IMR-90 (cell line): ENCODE results near the gene DNAJC25. TPM values are rescaled to one million over a fixed set of nuclear protein-coding genes. Genes with fewer than 3 reads are reported as not detected.

Experiments used
- ATAC-seq: fragments of 200-7000 bp; cut with Tn5 transposase; 2 replicates; pipeline ENCODE4 v1.9.1; 2020; ENCODE audit warnings: low read depth, mild to moderate bottlenecking, moderate library complexity
- BruUV-seq: library from RNA; stranded (reverse); fragments of 400-500 nt; replicated peaks from 2 replicates; lab custom pipeline; 2021; lab: Mats Ljungman, UMichigan
- CTCF ChIA-PET: fragments of 300-600 bp; formaldehyde crosslinking; extraction: SDS; loops from one replicate; lab custom pipeline; 2021; ENCODE audit warnings: antibody characterized with exemption; lab: Yijun Ruan, JAX
- POLR2A ChIA-PET: fragments of 300-600 bp; sonication (Branson Sonifier 250); formaldehyde crosslinking; loops from one replicate; lab custom pipeline; 2022; ENCODE audit warnings: antibody characterized with exemption; ENCODE audit not compliant: unreplicated experiment; lab: Charles Lee
- DNase-seq: peaks from one replicate; pipeline ENCODE4 v3.0.0; 2013
- H2AFZ ChIP-seq: replicated peaks from 2 replicates; pipeline ENCODE3; 2013; ENCODE audit warnings: low read length, mild to moderate bottlenecking; ENCODE audit not compliant: poor library complexity
- H2AK5ac ChIP-seq: 2 replicates; pipeline ENCODE4 v1.6.1; 2013; ENCODE audit warnings: low read depth, low read length, inconsistent platforms
- H2AK9ac ChIP-seq: replicated peaks from 2 replicates; pipeline ENCODE3; 2013; ENCODE audit warnings: mild to moderate bottlenecking, low read depth, low read length, moderate library complexity; ENCODE audit not compliant: poor library complexity
- H2BK120ac ChIP-seq: 2 replicates; pipeline ENCODE4 v1.6.1; 2013; ENCODE audit warnings: low read depth, low read length, inconsistent platforms
- H2BK15ac ChIP-seq: 3 replicates; pipeline ENCODE4 v1.6.1; 2013; ENCODE audit warnings: low read depth, low read length, inconsistent platforms
- H2BK20ac ChIP-seq: 2 replicates; pipeline ENCODE4 v1.6.1; 2013; ENCODE audit warnings: low read depth, mild to moderate bottlenecking, inconsistent platforms, low read length, moderate library complexity
- H2BK5ac ChIP-seq: 2 replicates; pipeline ENCODE4 v1.6.1; 2013; ENCODE audit warnings: mild to moderate bottlenecking, low read depth, low read length, inconsistent platforms; ENCODE audit not compliant: poor library complexity, severe bottlenecking
- H3K14ac ChIP-seq: replicated peaks from 2 replicates; pipeline ENCODE4 v1.6.1; 2013; ENCODE audit warnings: low read depth, low read length, inconsistent platforms
- H3K18ac ChIP-seq: 2 replicates; pipeline ENCODE4 v1.6.1; 2013; ENCODE audit warnings: low read depth, low read length, control low read depth
- H3K23ac ChIP-seq: 2 replicates; pipeline ENCODE4 v1.6.1; 2013; ENCODE audit warnings: low read depth, low read length, inconsistent platforms
- H3K27ac ChIP-seq: 2 replicates; pipeline ENCODE4 v1.5.1; 2013; ENCODE audit warnings: mild to moderate bottlenecking, control low read depth, low read length; ENCODE audit not compliant: insufficient read depth
- H3K27me3 ChIP-seq: 2 replicates; pipeline ENCODE4 v1.6.1; 2013; ENCODE audit warnings: low read length; ENCODE audit not compliant: control insufficient read depth, insufficient read depth
- H3K36me3 ChIP-seq: 2 replicates; pipeline ENCODE4 v1.6.1; 2013; ENCODE audit warnings: low read length, mixed read lengths; ENCODE audit not compliant: control insufficient read depth, insufficient read depth
- H3K4ac ChIP-seq: 2 replicates; pipeline ENCODE4 v1.6.1; 2013; ENCODE audit warnings: low read depth, low read length, inconsistent platforms
- H3K4me1 ChIP-seq: 2 replicates; pipeline ENCODE4 v1.6.1; 2013; ENCODE audit warnings: low read length, mixed read lengths; ENCODE audit not compliant: control insufficient read depth, insufficient read depth
- H3K4me2 ChIP-seq: 2 replicates; pipeline ENCODE4 v1.6.1; 2013; ENCODE audit warnings: low read depth, mild to moderate bottlenecking, control low read depth, low read length, moderate library complexity
- H3K4me3 ChIP-seq: 2 replicates; pipeline ENCODE4 v1.5.1; 2013; ENCODE audit warnings: low read depth, mild to moderate bottlenecking, control low read depth, low read length, moderate library complexity; ENCODE audit not compliant: insufficient read depth
- H3K56ac ChIP-seq: 2 replicates; pipeline ENCODE4 v1.6.1; 2013; ENCODE audit warnings: low read length, inconsistent platforms; ENCODE audit not compliant: insufficient read depth; ENCODE audit errors: extremely low read depth
- H3K79me1 ChIP-seq, 2 experiments: 2 replicates each; pipeline ENCODE4 v1.6.1; 2013; ENCODE audit warnings: low read length in 2 of 2, inconsistent platforms in 1 of 2, low read depth in 1 of 2
- H3K9ac ChIP-seq: 2 replicates; pipeline ENCODE4 v1.6.1; 2013; ENCODE audit warnings: low read depth, low read length, control low read depth
- H3K9me1 ChIP-seq: 2 replicates; pipeline ENCODE4 v1.6.1; 2013; ENCODE audit warnings: low read length, inconsistent platforms; ENCODE audit not compliant: insufficient read depth
- H3K9me3 ChIP-seq: 2 replicates; pipeline ENCODE4 v1.6.1; 2013; ENCODE audit warnings: low read length; ENCODE audit not compliant: control insufficient read depth, insufficient read depth
- H4K20me1 ChIP-seq: 2 replicates; pipeline ENCODE4 v1.6.1; 2013; ENCODE audit warnings: low read length, inconsistent platforms; ENCODE audit not compliant: insufficient read depth
- H4K5ac ChIP-seq: 2 replicates; pipeline ENCODE4 v1.6.1; 2013; ENCODE audit warnings: mild to moderate bottlenecking, low read depth, low read length, control low read depth
- H4K8ac ChIP-seq, 2 experiments: 2 replicates each; pipeline ENCODE4 v1.6.1; 2013; ENCODE audit warnings: low read depth in 2 of 2, low read length in 2 of 2, control low read depth in 1 of 2, inconsistent platforms in 1 of 2
- H4K91ac ChIP-seq: 2 replicates; pipeline ENCODE4 v1.6.1; 2013; ENCODE audit warnings: low read depth, low read length, inconsistent platforms; ENCODE audit not compliant: insufficient read depth
- BHLHE40 ChIP-seq: fragments of 150-350 bp; IDR thresholded peaks from 2 replicates; pipeline ENCODE4 v1.6.1; 2016; ENCODE audit warnings: mild to moderate bottlenecking, low read depth, low read length
- CEBPB ChIP-seq: IDR thresholded peaks from 2 replicates; pipeline ENCODE4 v1.6.1; 2012; ENCODE audit warnings: low read depth, low read length, improper control_type of control experiment
- CHD1 ChIP-seq: IDR thresholded peaks from 2 replicates; pipeline ENCODE4 v1.6.1; 2012; ENCODE audit warnings: low read depth, low read length, improper control_type of control experiment
- FOS ChIP-seq: fragments of 150-350 bp; IDR thresholded peaks from 2 replicates; pipeline ENCODE4 v1.6.1; 2016; ENCODE audit warnings: low read depth, low read length
- MAFK ChIP-seq: IDR thresholded peaks from 2 replicates; pipeline ENCODE4 v1.6.1; 2012; ENCODE audit warnings: low read depth, low read length, improper control_type of control experiment
- MAZ ChIP-seq: IDR thresholded peaks from 2 replicates; pipeline ENCODE4 v1.6.1; 2012; ENCODE audit warnings: low read depth, mild to moderate bottlenecking, low read length, improper control_type of control experiment, moderate library complexity, borderline replicate concordance
- MXI1 ChIP-seq: IDR thresholded peaks from 2 replicates; pipeline ENCODE4 v1.6.1; 2012; ENCODE audit warnings: low read depth, mild to moderate bottlenecking, low read length, moderate library complexity, borderline replicate concordance
- POLR2A ChIP-seq: IDR thresholded peaks from 2 replicates; pipeline ENCODE4 v1.6.1; 2012; ENCODE audit warnings: mild to moderate bottlenecking, low read depth, low read length
- RAD21 ChIP-seq: IDR thresholded peaks from 2 replicates; pipeline ENCODE4 v1.6.1; 2012; ENCODE audit warnings: low read length, improper control_type of control experiment
- RCOR1 ChIP-seq: IDR thresholded peaks from 2 replicates; pipeline ENCODE4 v1.6.1; 2012; ENCODE audit warnings: mild to moderate bottlenecking, low read length, improper control_type of control experiment; ENCODE audit not compliant: insufficient replicate concordance
- RFX5 ChIP-seq: IDR thresholded peaks from 2 replicates; pipeline ENCODE4 v1.8.0; 2012; ENCODE audit warnings: low read depth, mild to moderate bottlenecking, low read length, moderate library complexity
- SMC3 ChIP-seq: fragments of 150-350 bp; IDR thresholded peaks from 2 replicates; pipeline ENCODE4 v1.6.1; 2016; ENCODE audit warnings: low read depth, mild to moderate bottlenecking, antibody characterized with exemption, low read length, moderate library complexity
- USF2 ChIP-seq: fragments of 150-350 bp; IDR thresholded peaks from 2 replicates; pipeline ENCODE4 v1.6.1; 2017; ENCODE audit warnings: mild to moderate bottlenecking, antibody characterized with exemption, low read length, low read depth
- WGBS, 2 experiments: methylation state at CpG; one replicate each; pipeline versions ENCODE4 v1.1.5 to v1.1.7; 2013; ENCODE audit warnings: missing lambda C conversion rate in 2 of 2; ENCODE audit not compliant: insufficient read length in 1 of 2; ENCODE audit errors: extremely low coverage in 2 of 2; 5-methylcytosine and 5-hydroxymethylcytosine counted together
- dilution Hi-C: fragments of 300-500 bp; cut with HindIII; formaldehyde crosslinking; loops from one replicate; pipeline ENCODE4 v1.14.3; 2018; ENCODE audit warnings: low sequenced_read_pairs; ENCODE audit not compliant: unreplicated experiment
- in situ Hi-C: fragments of 300-500 bp; cut with MboI; formaldehyde crosslinking; loops from 3 replicates; pipeline ENCODE4 v1.14.3; 2019; ENCODE audit warnings: low sequenced_read_pairs, inconsistent platforms, mixed read lengths
- intact Hi-C: fragments of 100-400 bp; cut with micrococcal nuclease; formaldehyde crosslinking; loops from 2 replicates; pipeline ENCODE4 v1.10.0; 2022
- polyA plus RNA-seq, 3 experiments: library from polyadenylated mRNA; depleted of rRNA; stranded (reverse); fragments of >200 nt; gene quantifications; 2 replicates each; pipeline ENCODE4 v1.2.3, GENCODE V29; 2012; ENCODE audit warnings: low replicate concordance in 1 of 3
- total RNA-seq: library from RNA; depleted of rRNA; stranded (reverse); fragments of >200 nt; gene quantifications from 2 replicates; pipeline ENCODE4 v1.2.3, GENCODE V29; 2012
- TF ChIP-seq, protein P1 (sequence below): conservative IDR thresholded peaks from 2 replicates; pipeline ENCODE4 v1.5.1; 2012; ENCODE audit warnings: mild to moderate bottlenecking, low read depth, low read length, improper control_type of control experiment
- TF ChIP-seq, protein P2 (sequence below): fragments of 150-350 bp; IDR thresholded peaks from 2 replicates; pipeline ENCODE4 v1.6.1; 2016; ENCODE audit warnings: low read depth, mild to moderate bottlenecking, low read length, moderate library complexity, borderline replicate concordance

Gene DNAJC25
- total and polyA plus RNA-seq, 2 of the 4 experiments (the other 2 are of a cell fraction), result 3.2 to 6.6 TPM

- Histone ChIP-seq H3K79me1 (peaks cover 0 to 16% of the 10 kb centered on the region in 2 experiments; a peak in 3 of 4 replicates), H2AK9ac (no peak overlapping the region), H3K18ac (no peak overlapping the region), H3K9ac (no peak overlapping the region), H2AFZ (no peak overlapping the region), H3K4ac (no peak overlapping the region), H3K36me3 (no peaks in the 10 kb centered on the region), H2BK15ac (no peak overlapping the region), H4K91ac (no peak overlapping the region), H3K4me1 (no peaks in the 10 kb centered on the region), H3K27me3 (no peaks in the 10 kb centered on the region), H3K27ac (no peak overlapping the region), H4K8ac (no peak overlapping the region), H2BK20ac (no peak overlapping the region), H3K4me2 (no peak overlapping the region), H3K9me3 (no peaks in the 10 kb centered on the region), H2BK5ac (no peak overlapping the region), H4K5ac (no peak overlapping the region), H2AK5ac (no peak overlapping the region), H3K23ac (no peak overlapping the region), H3K9me1 (no peaks in the 10 kb centered on the region), H4K20me1 (peaks cover 7% of the 10 kb centered on the region; the same call in 1 of the 2 replicates), H3K4me3 (no peak overlapping the region), H3K56ac (no peak overlapping the region), H3K14ac (no peak overlapping the region), H2BK120ac (no peak overlapping the region)
- in situ Hi-C loops (no loop called here), intact Hi-C loops (loop anchor here (10.0 kb wide), 1 partner anchor 173 kb away; no protein-coding TSS in a partner anchor), dilution Hi-C loops (no loop called here)
- POLR2A ChIA-PET, result no interaction called here
- no TSS peak for BruUV-seq
- TF ChIP-seq MAZ, result no peak
- TF ChIP-seq, protein P1, sequence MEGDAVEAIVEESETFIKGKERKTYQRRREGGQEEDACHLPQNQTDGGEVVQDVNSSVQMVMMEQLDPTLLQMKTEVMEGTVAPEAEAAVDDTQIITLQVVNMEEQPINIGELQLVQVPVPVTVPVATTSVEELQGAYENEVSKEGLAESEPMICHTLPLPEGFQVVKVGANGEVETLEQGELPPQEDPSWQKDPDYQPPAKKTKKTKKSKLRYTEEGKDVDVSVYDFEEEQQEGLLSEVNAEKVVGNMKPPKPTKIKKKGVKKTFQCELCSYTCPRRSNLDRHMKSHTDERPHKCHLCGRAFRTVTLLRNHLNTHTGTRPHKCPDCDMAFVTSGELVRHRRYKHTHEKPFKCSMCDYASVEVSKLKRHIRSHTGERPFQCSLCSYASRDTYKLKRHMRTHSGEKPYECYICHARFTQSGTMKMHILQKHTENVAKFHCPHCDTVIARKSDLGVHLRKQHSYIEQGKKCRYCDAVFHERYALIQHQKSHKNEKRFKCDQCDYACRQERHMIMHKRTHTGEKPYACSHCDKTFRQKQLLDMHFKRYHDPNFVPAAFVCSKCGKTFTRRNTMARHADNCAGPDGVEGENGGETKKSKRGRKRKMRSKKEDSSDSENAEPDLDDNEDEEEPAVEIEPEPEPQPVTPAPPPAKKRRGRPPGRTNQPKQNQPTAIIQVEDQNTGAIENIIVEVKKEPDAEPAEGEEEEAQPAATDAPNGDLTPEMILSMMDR, result no peak
- TF ChIP-seq BHLHE40, result no peak
- TF ChIP-seq RFX5, result no peak
- TF ChIP-seq CHD1, result no peak
- TF ChIP-seq MAFK, result no peak
- TF ChIP-seq USF2, result no peak
- no peak for TF ChIP-seq POLR2A
- no peak for TF ChIP-seq CEBPB
- no peak for TF ChIP-seq FOS
- TF ChIP-seq MXI1, result no peak
- TF ChIP-seq SMC3, result no peak
- no peak for TF ChIP-seq RCOR1
- TF ChIP-seq RAD21, result no peak
- TF ChIP-seq, protein P2, sequence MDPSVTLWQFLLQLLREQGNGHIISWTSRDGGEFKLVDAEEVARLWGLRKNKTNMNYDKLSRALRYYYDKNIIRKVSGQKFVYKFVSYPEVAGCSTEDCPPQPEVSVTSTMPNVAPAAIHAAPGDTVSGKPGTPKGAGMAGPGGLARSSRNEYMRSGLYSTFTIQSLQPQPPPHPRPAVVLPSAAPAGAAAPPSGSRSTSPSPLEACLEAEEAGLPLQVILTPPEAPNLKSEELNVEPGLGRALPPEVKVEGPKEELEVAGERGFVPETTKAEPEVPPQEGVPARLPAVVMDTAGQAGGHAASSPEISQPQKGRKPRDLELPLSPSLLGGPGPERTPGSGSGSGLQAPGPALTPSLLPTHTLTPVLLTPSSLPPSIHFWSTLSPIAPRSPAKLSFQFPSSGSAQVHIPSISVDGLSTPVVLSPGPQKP, result no peak
- no peak for ATAC-seq
- WGBS, 2 experiments, result no CpG with 5 or more reads among the region's 7 CpGs
- CTCF ChIA-PET, result no interaction called here
- no peak for DNase-seq
Observed at GRCh38 chr9:111627260-111627963, 3.7 kb upstream of the DNAJC25 start.
